Fibroblast of lung (primary cell): ENCODE measurements around the gene BMERB1.

Experiments
- EZH2 ChIP-seq: IDR thresholded peaks from 2 replicates; pipeline ENCODE4 v1.5.1; 2012; ENCODE audit warnings: low read length, control low read depth, mild to moderate bottlenecking; ENCODE audit errors: missing control alignments
- TF ChIP-seq, protein P1 (sequence below), 2 donors: IDR thresholded peaks in 1 of 2; conservative IDR thresholded peaks in 1 of 2; 1 replicate in 1 of 2; 2 replicates in 1 of 2; pipeline ENCODE4 v1.5.1; 2011 to 2012; ENCODE audit warnings: low read length in 2 of 2, control low read depth in 1 of 2, inconsistent platforms in 1 of 2, low read depth in 1 of 2, mild to moderate bottlenecking in 1 of 2

DNA sequence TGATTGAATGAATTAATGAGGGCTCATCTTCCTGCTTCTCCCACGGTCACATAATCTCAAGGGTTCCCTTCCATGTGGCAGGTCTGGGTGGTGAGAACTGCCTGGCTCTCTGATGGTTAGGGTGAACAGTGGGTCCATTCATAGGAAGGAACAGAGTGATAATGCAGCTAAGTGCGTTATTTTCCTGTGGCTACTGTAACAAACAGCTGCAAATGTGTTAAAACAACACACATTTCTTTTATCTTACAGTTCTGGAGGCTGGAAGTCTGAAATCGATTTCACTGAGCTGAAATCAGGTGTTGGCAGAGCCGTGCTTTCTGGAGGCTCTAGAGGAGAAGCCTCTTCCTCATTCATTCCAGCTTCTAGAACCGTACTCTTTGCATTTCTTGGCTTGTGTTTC lies 95.3 kb downstream of the BMERB1 start:
- no peak for TF ChIP-seq EZH2
- TF ChIP-seq, protein P1, sequence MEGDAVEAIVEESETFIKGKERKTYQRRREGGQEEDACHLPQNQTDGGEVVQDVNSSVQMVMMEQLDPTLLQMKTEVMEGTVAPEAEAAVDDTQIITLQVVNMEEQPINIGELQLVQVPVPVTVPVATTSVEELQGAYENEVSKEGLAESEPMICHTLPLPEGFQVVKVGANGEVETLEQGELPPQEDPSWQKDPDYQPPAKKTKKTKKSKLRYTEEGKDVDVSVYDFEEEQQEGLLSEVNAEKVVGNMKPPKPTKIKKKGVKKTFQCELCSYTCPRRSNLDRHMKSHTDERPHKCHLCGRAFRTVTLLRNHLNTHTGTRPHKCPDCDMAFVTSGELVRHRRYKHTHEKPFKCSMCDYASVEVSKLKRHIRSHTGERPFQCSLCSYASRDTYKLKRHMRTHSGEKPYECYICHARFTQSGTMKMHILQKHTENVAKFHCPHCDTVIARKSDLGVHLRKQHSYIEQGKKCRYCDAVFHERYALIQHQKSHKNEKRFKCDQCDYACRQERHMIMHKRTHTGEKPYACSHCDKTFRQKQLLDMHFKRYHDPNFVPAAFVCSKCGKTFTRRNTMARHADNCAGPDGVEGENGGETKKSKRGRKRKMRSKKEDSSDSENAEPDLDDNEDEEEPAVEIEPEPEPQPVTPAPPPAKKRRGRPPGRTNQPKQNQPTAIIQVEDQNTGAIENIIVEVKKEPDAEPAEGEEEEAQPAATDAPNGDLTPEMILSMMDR (conservative IDR thresholded peaks at IDR 0.05 in 1 of 2, IDR thresholded peaks at IDR 0.05 in 1 of 2; ENCODE audit: low read depth in 1 of 2, low read length in 2 of 2): no peak
